ENCODE data around the gene ARHGEF40.

Gene ARHGEF40

DNA sequence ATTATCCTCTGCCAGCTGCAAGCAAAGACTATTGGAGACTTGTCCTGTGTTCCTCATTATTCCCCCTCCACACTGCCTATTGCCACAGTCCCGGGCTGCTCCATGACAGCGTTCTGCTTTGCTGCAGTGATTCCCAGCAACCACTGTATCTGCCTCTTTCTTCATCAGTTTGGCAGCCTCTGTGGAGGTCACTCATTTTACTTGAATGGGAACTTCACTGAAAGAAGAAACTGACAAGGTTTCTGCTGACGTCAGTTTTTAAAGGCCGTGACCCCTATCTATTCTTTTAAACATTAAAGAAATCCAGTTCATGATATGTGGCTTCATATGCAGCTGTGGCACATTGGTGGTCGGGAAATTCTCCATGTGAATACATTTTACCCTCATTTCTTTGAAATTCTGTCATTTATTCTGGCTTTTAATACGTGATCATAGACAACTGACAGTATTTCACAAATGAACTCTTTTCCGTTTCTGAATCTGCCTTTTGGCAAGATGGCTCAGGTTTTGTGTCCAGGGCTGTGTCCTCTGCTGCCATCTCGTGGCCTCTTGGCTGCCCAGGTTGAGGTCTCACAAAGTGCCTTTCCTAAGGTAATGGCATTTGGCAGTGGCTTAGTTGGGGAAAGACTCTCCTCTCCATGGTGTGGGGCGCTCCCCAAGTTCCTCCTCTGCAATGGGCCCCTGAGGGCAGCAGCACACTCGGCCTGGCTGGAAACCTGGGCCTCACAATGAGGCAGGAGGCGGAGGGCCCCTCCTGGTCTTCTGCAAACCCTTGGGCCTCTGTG lies 36.6 kb downstream of the ARHGEF40 start:
- Histone ChIP-seq H3K27me3 (ENCODE audit: low read length) (no peaks in the 10 kb centered on the region), H3K79me2 (ENCODE audit: insufficient read depth, low read length) (no peaks in the 10 kb centered on the region), H4K20me1 (ENCODE audit: low read depth, low read length) (no peaks in the 10 kb centered on the region), H3F3A (ENCODE audit: insufficient read depth) (no peaks in the 10 kb centered on the region; the same call in 1 of the 2 replicates), H2AFZ (ENCODE audit: low read depth, low read length, severe bottlenecking) (peak overlapping the region; percentile 84), H3K9me3 (ENCODE audit: insufficient read depth, low read length) (no peaks in the 10 kb centered on the region), H3K4me2 (ENCODE audit: low read depth, low read length, poor library complexity, severe bottlenecking) (peak overlapping the region; percentile 26), H3K4me3 (ENCODE audit: insufficient read depth, low read length, poor library complexity, severe bottlenecking) (no peak overlapping the region), H3K9me2 (replicated peaks; ENCODE audit: insufficient read depth, low read length) (no peaks in the 10 kb centered on the region), H3K36me3 (ENCODE audit: low read length) (no peaks in the 10 kb centered on the region), H3K9ac (ENCODE audit: low read length) (no peak overlapping the region), H3K27ac (ENCODE audit: low read depth, low read length) (no peak overlapping the region)
- TF ChIP-seq EZH2phosphoT487 (conservative IDR thresholded peaks at IDR 0.05; ENCODE audit: low read length): no peak
- TF ChIP-seq, protein P1, sequence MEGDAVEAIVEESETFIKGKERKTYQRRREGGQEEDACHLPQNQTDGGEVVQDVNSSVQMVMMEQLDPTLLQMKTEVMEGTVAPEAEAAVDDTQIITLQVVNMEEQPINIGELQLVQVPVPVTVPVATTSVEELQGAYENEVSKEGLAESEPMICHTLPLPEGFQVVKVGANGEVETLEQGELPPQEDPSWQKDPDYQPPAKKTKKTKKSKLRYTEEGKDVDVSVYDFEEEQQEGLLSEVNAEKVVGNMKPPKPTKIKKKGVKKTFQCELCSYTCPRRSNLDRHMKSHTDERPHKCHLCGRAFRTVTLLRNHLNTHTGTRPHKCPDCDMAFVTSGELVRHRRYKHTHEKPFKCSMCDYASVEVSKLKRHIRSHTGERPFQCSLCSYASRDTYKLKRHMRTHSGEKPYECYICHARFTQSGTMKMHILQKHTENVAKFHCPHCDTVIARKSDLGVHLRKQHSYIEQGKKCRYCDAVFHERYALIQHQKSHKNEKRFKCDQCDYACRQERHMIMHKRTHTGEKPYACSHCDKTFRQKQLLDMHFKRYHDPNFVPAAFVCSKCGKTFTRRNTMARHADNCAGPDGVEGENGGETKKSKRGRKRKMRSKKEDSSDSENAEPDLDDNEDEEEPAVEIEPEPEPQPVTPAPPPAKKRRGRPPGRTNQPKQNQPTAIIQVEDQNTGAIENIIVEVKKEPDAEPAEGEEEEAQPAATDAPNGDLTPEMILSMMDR (IDR thresholded peaks at IDR 0.05; ENCODE audit: insufficient read depth, low read length, poor library complexity, severe bottlenecking): peak; percentile 64

DNA sequence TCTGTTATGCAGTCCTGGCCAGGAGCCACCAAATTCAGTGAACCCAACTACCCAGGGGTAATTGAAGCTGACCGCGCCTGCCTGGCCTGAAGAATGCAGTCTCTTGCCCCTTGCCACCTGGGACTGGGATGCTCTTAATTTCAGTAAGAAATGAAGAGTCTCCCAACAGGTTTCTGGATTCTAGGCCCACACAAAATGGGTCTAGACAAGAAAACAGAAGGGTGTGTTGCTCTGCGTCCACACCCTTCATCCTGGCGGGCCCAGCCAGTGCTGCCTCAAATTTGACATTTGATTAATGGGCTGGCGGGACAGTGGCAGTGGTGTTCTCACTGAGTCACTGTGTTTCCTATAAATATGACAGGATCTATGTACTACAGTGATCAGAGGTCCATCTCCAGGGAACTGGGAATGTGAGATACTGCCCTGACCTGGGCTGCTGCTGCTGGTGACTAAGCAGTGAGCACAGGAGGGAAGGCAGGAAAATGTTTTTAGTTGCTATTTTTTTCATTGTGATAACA lies 37.2 kb downstream of the ARHGEF40 start:
- Histone ChIP-seq H3K9ac (ENCODE audit: low read length) (no peak overlapping the region), H2AFZ (ENCODE audit: low read depth, low read length, severe bottlenecking) (no peak overlapping the region), H4K20me1 (ENCODE audit: low read depth, low read length) (no peaks in the 10 kb centered on the region), H3K27me3 (ENCODE audit: low read length) (no peaks in the 10 kb centered on the region), H3K4me2 (ENCODE audit: low read depth, low read length, poor library complexity, severe bottlenecking) (no peak overlapping the region), H3K27ac (ENCODE audit: low read depth, low read length) (no peak overlapping the region), H3K9me2 (replicated peaks; ENCODE audit: insufficient read depth, low read length) (no peaks in the 10 kb centered on the region), H3K9me3 (ENCODE audit: insufficient read depth, low read length) (no peaks in the 10 kb centered on the region), H3F3A (ENCODE audit: insufficient read depth) (no peaks in the 10 kb centered on the region; the same call in 1 of the 2 replicates), H3K4me3 (ENCODE audit: insufficient read depth, low read length, poor library complexity, severe bottlenecking) (no peak overlapping the region), H3K79me2 (ENCODE audit: insufficient read depth, low read length) (no peaks in the 10 kb centered on the region), H3K36me3 (ENCODE audit: low read length) (no peaks in the 10 kb centered on the region)
- TF ChIP-seq, protein P1 (IDR thresholded peaks at IDR 0.05; ENCODE audit: insufficient read depth, low read length, poor library complexity, severe bottlenecking): no peak
- no peak for TF ChIP-seq EZH2phosphoT487 (conservative IDR thresholded peaks at IDR 0.05; ENCODE audit: low read length)

DNA sequence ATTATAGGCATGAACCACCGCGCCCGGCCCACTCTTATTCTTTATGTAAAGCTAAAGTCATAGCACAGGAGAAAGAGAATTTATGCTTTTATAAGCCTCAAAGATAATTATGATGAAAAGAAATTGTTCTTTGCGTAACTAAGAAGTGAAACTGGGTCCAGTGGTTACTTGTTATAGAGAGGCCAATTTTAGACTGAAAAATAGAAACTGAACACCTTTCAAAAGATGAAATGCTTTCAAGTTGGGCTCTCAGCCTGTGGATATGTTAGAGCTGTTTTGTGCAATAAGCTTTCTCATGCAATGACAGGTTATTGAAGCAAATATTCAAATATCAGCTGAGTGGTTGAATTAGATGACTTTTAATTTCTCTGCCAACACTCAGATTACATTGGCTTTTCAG lies 38.7 kb downstream of the ARHGEF40 start:
- no peaks in the 10 kb centered on the region for H4K20me1 ChIP-seq (ENCODE audit: low read depth, low read length)
- no peak overlapping the region for H3K9ac ChIP-seq (ENCODE audit: low read length)
- no peak overlapping the region for H3K27ac ChIP-seq (ENCODE audit: low read depth, low read length)
- H3K4me3 ChIP-seq (ENCODE audit: insufficient read depth, low read length, poor library complexity, severe bottlenecking): no peak overlapping the region
- H3K9me2 ChIP-seq (replicated peaks; ENCODE audit: insufficient read depth, low read length): no peaks in the 10 kb centered on the region
- H3K36me3 ChIP-seq (ENCODE audit: low read length): no peaks in the 10 kb centered on the region
- H3K27me3 ChIP-seq (ENCODE audit: low read length): no peaks in the 10 kb centered on the region
- H3K4me2 ChIP-seq (ENCODE audit: low read depth, low read length, poor library complexity, severe bottlenecking): no peak overlapping the region
- no peaks in the 10 kb centered on the region for H3K79me2 ChIP-seq (ENCODE audit: insufficient read depth, low read length)
- H3F3A ChIP-seq (ENCODE audit: insufficient read depth): no peaks in the 10 kb centered on the region; the same call in 1 of the 2 replicates
- no peaks in the 10 kb centered on the region for H3K9me3 ChIP-seq (ENCODE audit: insufficient read depth, low read length)
- no peak for TF ChIP-seq EZH2phosphoT487 (conservative IDR thresholded peaks at IDR 0.05; ENCODE audit: low read length)
- TF ChIP-seq, protein P1 (IDR thresholded peaks at IDR 0.05; ENCODE audit: insufficient read depth, low read length, poor library complexity, severe bottlenecking): no peak
- H2AFZ ChIP-seq (ENCODE audit: low read depth, low read length, severe bottlenecking): no peak overlapping the region
